GM23338 (cell line): Measurements from ENCODE around the gene FCN3. TPM values are rescaled to one million over a fixed set of nuclear protein-coding genes. Genes with fewer than 3 reads are reported as not detected.

Experiments used
- NANOG ChIP-seq: IDR thresholded peaks from 2 replicates; pipeline ENCODE4 v1.6.1; 2016; ENCODE audit warnings: antibody characterized with exemption, borderline replicate concordance
- polyA plus RNA-seq: library from polyadenylated mRNA; unstranded; fragments of >200 nt; fragmentation: Nextera tagmentation; extraction: Ambion mirVana; gene quantifications from 2 replicates; pipeline ENCODE4 v1.2.1, GENCODE V29; 2016
- total RNA-seq: library from RNA; depleted of rRNA; stranded (reverse); fragments of >200 nt; shearing (Covaris generic); gene quantifications from 2 replicates; pipeline ENCODE4 v1.2.3, GENCODE V29; 2014
- TF ChIP-seq, protein P1 (sequence below): fragments of 250-450 bp; sonication (Bioruptor Pico); IDR thresholded peaks from 2 replicates; pipeline ENCODE4 v1.5.0; 2020; ENCODE audit warnings: mild to moderate bottlenecking, moderate library complexity
- TF ChIP-seq, protein P2 (sequence below): IDR thresholded peaks from one replicate; pipeline ENCODE4 v1.6.1; 2018; ENCODE audit warnings: antibody characterized with exemption; ENCODE audit not compliant: unreplicated experiment
- TF ChIP-seq, protein P3 (sequence below): IDR thresholded peaks from 2 replicates; pipeline ENCODE4 v1.6.1; 2016; ENCODE audit warnings: antibody characterized with exemption

FCN3 gene
- total and polyA plus RNA-seq, 2 experiments from 2014 or later: 0.49 TPM; not detected in 1

DNA sequence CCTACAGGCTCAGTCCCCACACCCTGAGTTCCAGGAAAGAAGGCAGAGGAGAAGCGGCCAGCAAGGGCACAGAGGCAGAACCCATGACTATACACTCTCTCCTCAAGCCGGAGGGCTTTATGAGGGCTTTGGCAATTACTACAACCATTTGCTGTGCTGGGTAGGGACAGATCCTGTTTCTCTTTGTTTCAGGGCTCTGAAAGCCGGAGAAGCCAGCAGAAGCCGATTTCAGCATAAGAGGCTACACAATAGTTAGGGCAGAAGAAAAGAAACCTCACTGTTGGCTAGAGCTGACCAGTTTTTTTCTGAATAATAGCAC, 31.7 kb upstream of the FCN3 start (continued):
- TF ChIP-seq, protein P1, sequence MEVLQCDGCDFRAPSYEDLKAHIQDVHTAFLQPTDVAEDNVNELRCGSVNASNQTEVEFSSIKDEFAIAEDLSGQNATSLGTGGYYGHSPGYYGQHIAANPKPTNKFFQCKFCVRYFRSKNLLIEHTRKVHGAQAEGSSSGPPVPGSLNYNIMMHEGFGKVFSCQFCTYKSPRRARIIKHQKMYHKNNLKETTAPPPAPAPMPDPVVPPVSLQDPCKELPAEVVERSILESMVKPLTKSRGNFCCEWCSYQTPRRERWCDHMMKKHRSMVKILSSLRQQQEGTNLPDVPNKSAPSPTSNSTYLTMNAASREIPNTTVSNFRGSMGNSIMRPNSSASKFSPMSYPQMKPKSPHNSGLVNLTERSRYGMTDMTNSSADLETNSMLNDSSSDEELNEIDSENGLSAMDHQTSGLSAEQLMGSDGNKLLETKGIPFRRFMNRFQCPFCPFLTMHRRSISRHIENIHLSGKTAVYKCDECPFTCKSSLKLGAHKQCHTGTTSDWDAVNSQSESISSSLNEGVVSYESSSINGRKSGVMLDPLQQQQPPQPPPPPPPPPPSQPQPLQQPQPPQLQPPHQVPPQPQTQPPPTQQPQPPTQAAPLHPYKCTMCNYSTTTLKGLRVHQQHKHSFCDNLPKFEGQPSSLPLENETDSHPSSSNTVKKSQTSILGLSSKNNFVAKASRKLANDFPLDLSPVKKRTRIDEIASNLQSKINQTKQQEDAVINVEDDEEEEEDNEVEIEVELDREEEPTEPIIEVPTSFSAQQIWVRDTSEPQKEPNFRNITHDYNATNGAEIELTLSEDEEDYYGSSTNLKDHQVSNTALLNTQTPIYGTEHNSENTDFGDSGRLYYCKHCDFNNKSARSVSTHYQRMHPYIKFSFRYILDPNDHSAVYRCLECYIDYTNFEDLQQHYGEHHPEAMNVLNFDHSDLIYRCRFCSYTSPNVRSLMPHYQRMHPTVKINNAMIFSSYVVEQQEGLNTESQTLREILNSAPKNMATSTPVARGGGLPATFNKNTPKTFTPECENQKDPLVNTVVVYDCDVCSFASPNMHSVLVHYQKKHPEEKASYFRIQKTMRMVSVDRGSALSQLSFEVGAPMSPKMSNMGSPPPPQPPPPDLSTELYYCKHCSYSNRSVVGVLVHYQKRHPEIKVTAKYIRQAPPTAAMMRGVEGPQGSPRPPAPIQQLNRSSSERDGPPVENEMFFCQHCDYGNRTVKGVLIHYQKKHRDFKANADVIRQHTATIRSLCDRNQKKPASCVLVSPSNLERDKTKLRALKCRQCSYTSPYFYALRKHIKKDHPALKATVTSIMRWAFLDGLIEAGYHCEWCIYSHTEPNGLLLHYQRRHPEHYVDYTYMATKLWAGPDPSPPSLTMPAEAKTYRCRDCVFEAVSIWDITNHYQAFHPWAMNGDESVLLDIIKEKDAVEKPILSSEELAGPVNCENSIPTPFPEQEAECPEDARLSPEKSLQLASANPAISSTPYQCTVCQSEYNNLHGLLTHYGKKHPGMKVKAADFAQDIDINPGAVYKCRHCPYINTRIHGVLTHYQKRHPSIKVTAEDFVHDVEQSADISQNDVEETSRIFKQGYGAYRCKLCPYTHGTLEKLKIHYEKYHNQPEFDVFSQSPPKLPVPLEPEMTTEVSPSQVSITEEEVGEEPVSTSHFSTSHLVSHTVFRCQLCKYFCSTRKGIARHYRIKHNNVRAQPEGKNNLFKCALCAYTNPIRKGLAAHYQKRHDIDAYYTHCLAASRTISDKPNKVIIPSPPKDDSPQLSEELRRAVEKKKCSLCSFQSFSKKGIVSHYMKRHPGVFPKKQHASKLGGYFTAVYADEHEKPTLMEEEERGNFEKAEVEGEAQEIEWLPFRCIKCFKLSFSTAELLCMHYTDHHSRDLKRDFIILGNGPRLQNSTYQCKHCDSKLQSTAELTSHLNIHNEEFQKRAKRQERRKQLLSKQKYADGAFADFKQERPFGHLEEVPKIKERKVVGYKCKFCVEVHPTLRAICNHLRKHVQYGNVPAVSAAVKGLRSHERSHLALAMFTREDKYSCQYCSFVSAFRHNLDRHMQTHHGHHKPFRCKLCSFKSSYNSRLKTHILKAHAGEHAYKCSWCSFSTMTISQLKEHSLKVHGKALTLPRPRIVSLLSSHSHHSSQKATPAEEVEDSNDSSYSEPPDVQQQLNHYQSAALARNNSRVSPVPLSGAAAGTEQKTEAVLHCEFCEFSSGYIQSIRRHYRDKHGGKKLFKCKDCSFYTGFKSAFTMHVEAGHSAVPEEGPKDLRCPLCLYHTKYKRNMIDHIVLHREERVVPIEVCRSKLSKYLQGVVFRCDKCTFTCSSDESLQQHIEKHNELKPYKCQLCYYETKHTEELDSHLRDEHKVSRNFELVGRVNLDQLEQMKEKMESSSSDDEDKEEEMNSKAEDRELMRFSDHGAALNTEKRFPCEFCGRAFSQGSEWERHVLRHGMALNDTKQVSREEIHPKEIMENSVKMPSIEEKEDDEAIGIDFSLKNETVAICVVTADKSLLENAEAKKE: no peak
- no peak for TF ChIP-seq NANOG
- TF ChIP-seq, protein P2, sequence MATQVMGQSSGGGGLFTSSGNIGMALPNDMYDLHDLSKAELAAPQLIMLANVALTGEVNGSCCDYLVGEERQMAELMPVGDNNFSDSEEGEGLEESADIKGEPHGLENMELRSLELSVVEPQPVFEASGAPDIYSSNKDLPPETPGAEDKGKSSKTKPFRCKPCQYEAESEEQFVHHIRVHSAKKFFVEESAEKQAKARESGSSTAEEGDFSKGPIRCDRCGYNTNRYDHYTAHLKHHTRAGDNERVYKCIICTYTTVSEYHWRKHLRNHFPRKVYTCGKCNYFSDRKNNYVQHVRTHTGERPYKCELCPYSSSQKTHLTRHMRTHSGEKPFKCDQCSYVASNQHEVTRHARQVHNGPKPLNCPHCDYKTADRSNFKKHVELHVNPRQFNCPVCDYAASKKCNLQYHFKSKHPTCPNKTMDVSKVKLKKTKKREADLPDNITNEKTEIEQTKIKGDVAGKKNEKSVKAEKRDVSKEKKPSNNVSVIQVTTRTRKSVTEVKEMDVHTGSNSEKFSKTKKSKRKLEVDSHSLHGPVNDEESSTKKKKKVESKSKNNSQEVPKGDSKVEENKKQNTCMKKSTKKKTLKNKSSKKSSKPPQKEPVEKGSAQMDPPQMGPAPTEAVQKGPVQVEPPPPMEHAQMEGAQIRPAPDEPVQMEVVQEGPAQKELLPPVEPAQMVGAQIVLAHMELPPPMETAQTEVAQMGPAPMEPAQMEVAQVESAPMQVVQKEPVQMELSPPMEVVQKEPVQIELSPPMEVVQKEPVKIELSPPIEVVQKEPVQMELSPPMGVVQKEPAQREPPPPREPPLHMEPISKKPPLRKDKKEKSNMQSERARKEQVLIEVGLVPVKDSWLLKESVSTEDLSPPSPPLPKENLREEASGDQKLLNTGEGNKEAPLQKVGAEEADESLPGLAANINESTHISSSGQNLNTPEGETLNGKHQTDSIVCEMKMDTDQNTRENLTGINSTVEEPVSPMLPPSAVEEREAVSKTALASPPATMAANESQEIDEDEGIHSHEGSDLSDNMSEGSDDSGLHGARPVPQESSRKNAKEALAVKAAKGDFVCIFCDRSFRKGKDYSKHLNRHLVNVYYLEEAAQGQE: no peak
- TF ChIP-seq, protein P3, sequence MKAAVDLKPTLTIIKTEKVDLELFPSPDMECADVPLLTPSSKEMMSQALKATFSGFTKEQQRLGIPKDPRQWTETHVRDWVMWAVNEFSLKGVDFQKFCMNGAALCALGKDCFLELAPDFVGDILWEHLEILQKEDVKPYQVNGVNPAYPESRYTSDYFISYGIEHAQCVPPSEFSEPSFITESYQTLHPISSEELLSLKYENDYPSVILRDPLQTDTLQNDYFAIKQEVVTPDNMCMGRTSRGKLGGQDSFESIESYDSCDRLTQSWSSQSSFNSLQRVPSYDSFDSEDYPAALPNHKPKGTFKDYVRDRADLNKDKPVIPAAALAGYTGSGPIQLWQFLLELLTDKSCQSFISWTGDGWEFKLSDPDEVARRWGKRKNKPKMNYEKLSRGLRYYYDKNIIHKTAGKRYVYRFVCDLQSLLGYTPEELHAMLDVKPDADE: no peak
